ENCODE results near the gene PLD3. TPM values are rescaled to one million over a fixed set of nuclear protein-coding genes. Genes with fewer than 3 reads are reported as not detected.
"Not testable (repeated sequence)": the region's sequence is repeated elsewhere in the genome, so short reads cannot be mapped to it uniquely, and the experiment has no call there.

PLD3 gene
- total RNA-seq, 2 experiments from 2014 or later: 54.4 to 56.7 TPM

DNA sequence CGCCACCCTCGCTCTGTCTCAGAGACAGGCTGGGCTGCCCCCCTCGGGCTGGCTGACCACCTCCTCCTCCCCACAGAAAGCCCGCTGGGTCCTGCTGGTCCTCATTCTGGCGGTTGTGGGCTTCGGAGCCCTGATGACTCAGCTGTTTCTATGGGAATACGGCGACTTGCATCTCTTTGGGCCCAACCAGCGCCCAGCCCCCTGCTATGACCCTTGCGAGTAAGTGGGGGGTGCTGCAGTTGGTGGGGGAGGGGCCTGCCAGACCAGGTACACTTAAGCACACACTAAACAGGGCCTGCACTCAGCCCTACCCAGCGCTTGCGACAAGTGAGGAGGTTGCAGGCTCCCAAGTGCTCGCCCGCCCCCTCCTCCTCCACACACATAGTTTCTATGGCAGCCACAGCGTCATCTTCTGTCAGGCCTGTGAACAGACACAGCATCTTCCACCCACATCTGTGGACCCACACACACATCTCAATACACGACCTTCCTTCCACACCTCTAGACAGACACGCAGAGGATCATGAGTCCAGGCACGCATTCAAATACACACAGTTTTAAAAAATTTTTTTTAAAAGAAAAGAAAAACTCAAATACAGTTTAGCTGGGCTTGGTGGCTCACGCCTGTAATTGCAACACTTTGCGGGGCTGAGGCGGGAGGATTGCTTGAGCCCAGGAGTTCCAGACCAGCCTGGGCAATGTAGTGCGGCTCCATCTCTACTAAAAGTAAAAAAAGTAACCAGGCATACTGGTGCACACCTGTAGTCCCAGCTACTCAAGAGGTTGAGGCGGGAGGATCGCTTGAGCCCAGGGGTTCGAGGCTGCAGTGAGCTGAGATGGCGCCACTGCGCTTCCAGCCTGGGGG, 18.4 kb downstream of the PLD3 start:
- DNase-seq (no peak), ATAC-seq (no peak)
- intact Hi-C loops (cut with micrococcal nuclease): no loop called here
- Mint-ChIP-seq H3K36me3 (ENCODE audit: low read depth) (peaks cover 3% of the 10 kb centered on the region), H3K4me3 (no peak overlapping the region), H3K9me3 (no peaks in the 10 kb centered on the region), H3K27ac (no peak overlapping the region), H3K4me1 (ENCODE audit: low read depth) (peaks cover 11% of the 10 kb centered on the region), H3K27me3 (no peaks in the 10 kb centered on the region)
- TF ChIP-seq, protein P1, sequence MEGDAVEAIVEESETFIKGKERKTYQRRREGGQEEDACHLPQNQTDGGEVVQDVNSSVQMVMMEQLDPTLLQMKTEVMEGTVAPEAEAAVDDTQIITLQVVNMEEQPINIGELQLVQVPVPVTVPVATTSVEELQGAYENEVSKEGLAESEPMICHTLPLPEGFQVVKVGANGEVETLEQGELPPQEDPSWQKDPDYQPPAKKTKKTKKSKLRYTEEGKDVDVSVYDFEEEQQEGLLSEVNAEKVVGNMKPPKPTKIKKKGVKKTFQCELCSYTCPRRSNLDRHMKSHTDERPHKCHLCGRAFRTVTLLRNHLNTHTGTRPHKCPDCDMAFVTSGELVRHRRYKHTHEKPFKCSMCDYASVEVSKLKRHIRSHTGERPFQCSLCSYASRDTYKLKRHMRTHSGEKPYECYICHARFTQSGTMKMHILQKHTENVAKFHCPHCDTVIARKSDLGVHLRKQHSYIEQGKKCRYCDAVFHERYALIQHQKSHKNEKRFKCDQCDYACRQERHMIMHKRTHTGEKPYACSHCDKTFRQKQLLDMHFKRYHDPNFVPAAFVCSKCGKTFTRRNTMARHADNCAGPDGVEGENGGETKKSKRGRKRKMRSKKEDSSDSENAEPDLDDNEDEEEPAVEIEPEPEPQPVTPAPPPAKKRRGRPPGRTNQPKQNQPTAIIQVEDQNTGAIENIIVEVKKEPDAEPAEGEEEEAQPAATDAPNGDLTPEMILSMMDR (IDR thresholded peaks at IDR 0.05): no peak
- CTCF ChIA-PET: no interaction called here
- POLR2A ChIA-PET: interaction anchor here (1.3 kb wide), 1 partner anchor 36 kb away, joined by 3 read pairs; no protein-coding TSS in a partner anchor

DNA sequence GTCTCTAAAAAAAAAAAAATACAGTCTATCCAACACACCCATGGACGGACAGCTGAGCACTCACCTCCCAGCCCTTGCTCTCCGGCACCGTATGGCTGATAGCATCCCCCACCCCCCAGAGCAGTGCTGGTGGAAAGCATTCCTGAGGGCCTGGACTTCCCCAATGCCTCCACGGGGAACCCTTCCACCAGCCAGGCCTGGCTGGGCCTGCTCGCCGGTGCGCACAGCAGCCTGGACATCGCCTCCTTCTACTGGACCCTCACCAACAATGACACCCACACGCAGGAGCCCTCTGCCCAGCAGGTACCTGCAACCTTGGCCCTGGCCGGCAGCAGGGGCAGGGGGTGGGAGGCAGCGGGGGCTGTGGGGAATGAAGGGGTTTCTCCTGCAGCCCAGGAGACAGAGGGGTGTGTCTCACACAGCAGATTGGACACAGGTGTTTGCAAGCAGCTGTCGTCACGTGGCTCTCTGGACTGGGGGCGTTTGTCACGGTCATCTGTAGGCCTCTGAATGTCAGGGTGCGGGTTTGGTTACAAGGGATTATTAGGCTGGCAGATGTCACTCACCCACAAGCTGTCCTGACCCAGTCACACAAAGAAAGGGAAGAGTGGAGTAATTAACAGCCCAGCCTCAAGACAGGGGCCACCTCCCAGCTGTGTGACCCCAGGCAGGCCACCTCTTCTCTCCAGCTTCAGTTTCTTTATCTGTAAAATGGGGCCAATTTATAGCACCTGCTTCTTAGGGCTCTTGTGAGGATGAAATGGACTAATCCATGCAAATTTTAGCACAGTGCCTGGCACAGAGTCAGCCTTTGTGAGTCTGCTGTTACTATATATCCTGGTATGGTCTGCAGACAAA, 19.3 kb downstream of the PLD3 start:
- TF ChIP-seq, protein P1 (IDR thresholded peaks at IDR 0.05): no peak
- ATAC-seq (no peak), DNase-seq (no peak)
- peaks cover 12% of the 10 kb centered on the region for H3K4me1 Mint-ChIP-seq (ENCODE audit: low read depth)
- intact Hi-C loops (cut with micrococcal nuclease): no loop called here
- peaks cover 3% of the 10 kb centered on the region for H3K36me3 Mint-ChIP-seq (ENCODE audit: low read depth)
- no peak overlapping the region for H3K4me3 Mint-ChIP-seq
- no peaks in the 10 kb centered on the region for H3K27me3 Mint-ChIP-seq
- ChIA-PET CTCF (interaction anchor here (1.6 kb wide), 1 partner anchor 62 kb away, joined by 3 read pairs; no protein-coding TSS in a partner anchor), POLR2A (interaction anchor here (1.1 to 1.3 kb wide), 2 partner anchors 35 kb away, joined by 3 read pairs; no protein-coding TSS in a partner anchor)
- no peak overlapping the region for H3K27ac Mint-ChIP-seq
- H3K9me3 Mint-ChIP-seq: no peaks in the 10 kb centered on the region

DNA sequence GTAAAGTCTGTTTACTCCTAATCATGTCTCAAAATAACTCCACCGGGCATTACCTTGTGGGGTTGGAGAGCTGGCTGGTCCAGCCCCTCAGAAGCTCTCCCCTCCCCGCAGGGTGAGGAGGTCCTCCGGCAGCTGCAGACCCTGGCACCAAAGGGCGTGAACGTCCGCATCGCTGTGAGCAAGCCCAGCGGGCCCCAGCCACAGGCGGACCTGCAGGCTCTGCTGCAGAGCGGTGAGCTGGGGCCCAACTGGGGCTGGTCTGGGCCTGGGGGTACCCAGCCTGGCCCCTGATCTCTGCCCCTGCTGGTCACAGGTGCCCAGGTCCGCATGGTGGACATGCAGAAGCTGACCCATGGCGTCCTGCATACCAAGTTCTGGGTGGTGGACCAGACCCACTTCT, 21.3 kb downstream of the PLD3 start:
- POLR2A ChIA-PET: no interaction called here
- H3K9me3 Mint-ChIP-seq: no peaks in the 10 kb centered on the region
- no peaks in the 10 kb centered on the region for H3K27me3 Mint-ChIP-seq
- H3K4me1 Mint-ChIP-seq (ENCODE audit: low read depth): peaks cover 12% of the 10 kb centered on the region
- ATAC-seq (no peak), DNase-seq (no peak)
- TF ChIP-seq, protein P1 (IDR thresholded peaks at IDR 0.05): no peak
- H3K36me3 Mint-ChIP-seq (ENCODE audit: low read depth): peaks cover 6% of the 10 kb centered on the region
- H3K4me3 Mint-ChIP-seq: no peak overlapping the region
- intact Hi-C loops (cut with micrococcal nuclease): no loop called here
- CTCF ChIA-PET: no interaction called here
- no peak overlapping the region for H3K27ac Mint-ChIP-seq

DNA sequence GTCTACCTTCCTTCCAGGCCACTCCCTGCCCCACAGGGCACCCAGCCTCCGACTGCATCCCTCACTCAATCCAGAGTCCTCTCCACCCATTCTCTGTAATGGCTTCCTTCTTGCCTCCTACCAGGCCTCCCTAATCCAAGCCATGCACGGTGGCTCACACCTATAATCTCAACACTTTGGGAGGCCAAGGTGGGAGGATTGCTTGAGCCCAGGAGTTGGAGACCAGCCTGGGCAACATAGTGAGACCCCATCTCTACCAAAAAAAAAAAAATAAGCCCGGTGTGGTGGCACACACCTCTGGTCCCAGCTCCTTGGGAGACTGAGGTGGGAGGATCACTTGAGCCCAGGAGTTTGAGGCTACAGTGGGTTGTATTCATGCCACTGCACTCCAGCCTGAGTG, 21.8 kb downstream of the PLD3 start:
- H3K9me3 Mint-ChIP-seq; DNase-seq; H3K27ac Mint-ChIP-seq; CTCF ChIA-PET; ATAC-seq; H3K4me3 Mint-ChIP-seq; intact Hi-C loops (cut with micrococcal nuclease); H3K27me3 Mint-ChIP-seq; H3K36me3 Mint-ChIP-seq (ENCODE audit: low read depth): not testable (repeated sequence)
- H3K4me1 Mint-ChIP-seq (ENCODE audit: low read depth): peaks cover 11% of the 10 kb centered on the region
- POLR2A ChIA-PET: interaction anchor here (0.7 kb wide), 1 partner anchor 350 kb away, joined by 3 read pairs; no protein-coding TSS in a partner anchor

GRCh38 chr19:40370997-40371801, 22.7 kb downstream of the PLD3 start:
- no peak for DNase-seq
- Mint-ChIP-seq H3K4me3 (no peak overlapping the region), H3K27ac (no peak overlapping the region), H3K9me3 (no peaks in the 10 kb centered on the region), H3K36me3 (ENCODE audit: low read depth) (peaks cover 6% of the 10 kb centered on the region), H3K27me3 (no peaks in the 10 kb centered on the region), H3K4me1 (ENCODE audit: low read depth) (peaks cover 8% of the 10 kb centered on the region)
- ATAC-seq: no peak
- ChIA-PET POLR2A (interaction anchor here (0.9 kb wide), 1 partner anchor 32 kb away, joined by 3 read pairs; no protein-coding TSS in a partner anchor), CTCF (interaction anchor here (0.6 to 1.1 kb wide), 2 partner anchors 50 to 275 kb away, joined by 3 to 4 read pairs; no protein-coding TSS in a partner anchor)
- TF ChIP-seq, protein P1 (IDR thresholded peaks at IDR 0.05): no peak
- intact Hi-C loops (cut with micrococcal nuclease): no loop called here
